Naive thymus-derived CD8-positive, alpha-beta T cell (primary cell): Measurements from ENCODE around the gene RESP18. TPM values are rescaled to one million over a fixed set of nuclear protein-coding genes. Genes with fewer than 3 reads are reported as not detected.

Experiments
- ATAC-seq, 2 donors: fragments of 150-1000 bp; cut with Tn5 transposase in 1 of 2; sonication (Bioruptor Pico), chemical (Tn5 transposase) in 1 of 2; 1 replicate in 1 of 2; 2 replicates in 1 of 2; pipeline ENCODE4 v1.10.0; 2021; ENCODE audit warnings: mild to moderate bottlenecking in 2 of 2, moderate library complexity in 2 of 2
- POLR2A ChIA-PET: fragments of 350-600 bp; sonication (Branson Sonifier 250); formaldehyde crosslinking; loops from one replicate; lab custom pipeline; 2021; ENCODE audit warnings: antibody characterized with exemption; lab: Charles Lee
- DNase-seq, 10 donors: peaks; one replicate each; pipeline versions ENCODE4 v3.0.0 to v3.0.0-alpha.2; 2020 to 2022
- H3K27ac Mint-ChIP-seq, 10 donors: one replicate each; pipeline ENCODE4 v1.8.0; 2020 to 2022; ENCODE audit warnings: mild to moderate bottlenecking in 10 of 10, mixed read lengths in 10 of 10, moderate library complexity in 4 of 10, inconsistent platforms in 1 of 10
- H3K27me3 Mint-ChIP-seq, 5 donors: one replicate each; pipeline ENCODE4 v1.8.0; 2021 to 2022; ENCODE audit warnings: mixed read lengths in 5 of 5
- H3K36me3 Mint-ChIP-seq, 3 donors: one replicate each; pipeline ENCODE4 v1.8.0; 2020 to 2022; ENCODE audit warnings: mixed read lengths in 3 of 3, mild to moderate bottlenecking in 2 of 3, inconsistent platforms in 1 of 3
- H3K4me1 Mint-ChIP-seq, 4 donors: one replicate each; pipeline ENCODE4 v1.8.0; 2021 to 2022; ENCODE audit warnings: mixed read lengths in 4 of 4
- H3K4me3 Mint-ChIP-seq, 10 donors: one replicate each; pipeline ENCODE4 v1.8.0; 2020 to 2022; ENCODE audit warnings: mild to moderate bottlenecking in 10 of 10, mixed read lengths in 10 of 10, moderate library complexity in 6 of 10, inconsistent platforms in 1 of 10
- H3K9me3 Mint-ChIP-seq, 9 donors: one replicate each; pipeline ENCODE4 v1.8.0; 2020 to 2022; ENCODE audit warnings: mixed read lengths in 9 of 9, mild to moderate bottlenecking in 3 of 9, inconsistent platforms in 1 of 9, moderate library complexity in 1 of 9
- polyA plus RNA-seq, 3 donors: library from polyadenylated mRNA; unstranded; fragments of 300-500 nt; fragmentation: Illumina TruSeq; gene quantifications; one replicate each; pipeline ENCODE4 v1.2.3, GENCODE V29; 2021
- total RNA-seq, 8 experiments: library from RNA in 2 of 8; stranded (reverse) in 2 of 8; gene quantifications; one replicate each; pipeline ENCODE4 v1.2.3 and lab custom pipeline; 2021 to 2026

The RESP18 gene
- total and polyA plus RNA-seq, 5 experiments from 2014 or later, result not detected

DNA sequence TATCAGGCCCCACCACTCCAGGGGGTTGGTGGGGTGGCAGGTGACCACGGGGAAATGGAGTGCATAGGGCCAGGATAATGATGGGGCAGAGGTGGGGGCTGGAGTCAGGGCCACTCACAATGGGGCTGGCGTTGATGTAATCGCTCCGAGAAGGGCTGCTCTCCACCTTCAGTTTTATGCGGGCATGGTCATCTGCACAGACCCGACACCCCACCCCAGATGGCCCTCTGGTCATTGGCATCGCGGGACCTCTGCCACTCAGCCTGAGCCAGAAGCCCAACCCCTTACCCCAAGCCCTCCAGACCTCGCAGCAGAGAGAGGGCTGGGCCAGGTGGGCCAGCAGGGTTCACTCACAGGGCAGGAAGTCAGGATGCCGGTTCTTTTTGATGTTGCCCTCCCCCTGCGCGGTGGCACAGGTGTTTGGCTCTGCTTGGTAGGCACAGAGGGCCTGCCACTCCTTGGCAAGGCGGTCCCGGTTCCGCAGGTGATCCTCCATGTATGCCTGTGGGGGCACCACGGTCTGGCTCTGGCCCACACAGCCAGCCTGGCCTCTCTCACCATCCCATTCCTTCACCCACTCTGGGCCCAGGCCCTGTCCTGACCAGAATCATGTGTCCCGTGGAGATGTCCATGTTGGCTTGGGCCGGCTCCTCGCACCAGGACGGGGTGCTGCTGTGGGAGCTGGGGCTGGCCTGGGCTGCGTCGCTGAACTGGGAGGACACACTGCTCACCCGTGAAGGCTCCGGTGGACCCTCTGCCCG lies 35.7 kb downstream of the RESP18 start:
- POLR2A ChIA-PET, result interaction anchor here (1.0 to 2.6 kb wide), 2 partner anchors 42 to 67 kb away, joined by 3 to 21 read pairs; partner anchors contain the start of genes ANKZF1 and ATG9A
- Mint-ChIP-seq H3K9me3 (no peaks in the 10 kb centered on the region), H3K27ac (peak overlapping the region in 6 of 10 donors; percentile 25 to 73 (median 56)), H3K4me3 (peak overlapping the region in 4 of 10 donors; percentile 22 to 45 (median 42)), H3K27me3 (peaks cover 0 to 12% (median 5%) of the 10 kb centered on the region in 5 donors), H3K36me3 (no peaks in the 10 kb centered on the region), H3K4me1 (peaks cover 13 to 44% (median 37%) of the 10 kb centered on the region in 4 donors)
- ATAC-seq (peak; percentile 22 to 67), DNase-seq (peak in 8 of 10 donors; percentile 30 to 74 (median 58))

DNA sequence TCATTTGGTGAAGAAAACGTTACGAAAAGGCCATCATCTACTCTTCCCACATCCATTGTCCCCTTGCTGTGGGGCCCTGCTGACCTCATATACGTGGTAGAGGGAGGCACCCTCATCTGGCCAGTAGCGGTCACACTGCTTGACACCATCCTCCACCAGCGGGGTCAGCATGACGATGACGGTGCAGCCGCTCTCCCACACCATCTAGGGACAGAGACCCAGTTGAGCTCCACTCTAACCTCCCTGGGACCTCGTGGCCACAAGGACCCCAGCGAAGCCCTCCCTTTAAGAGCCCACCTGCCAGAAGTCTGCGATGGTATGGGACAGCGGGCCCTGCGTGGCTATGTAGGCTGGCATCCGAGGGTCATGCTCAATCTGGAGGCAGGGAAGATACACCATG lies 36.4 kb downstream of the RESP18 start:
- POLR2A ChIA-PET, result interaction anchor here (1.7 to 2.6 kb wide), 4 partner anchors 42 to 137 kb away, joined by 7 to 21 read pairs (median 10); partner anchors contain the start of genes ANKZF1, ATG9A, CNPPD1 and TUBA4A
- H3K36me3 Mint-ChIP-seq, result no peaks in the 10 kb centered on the region

DNA sequence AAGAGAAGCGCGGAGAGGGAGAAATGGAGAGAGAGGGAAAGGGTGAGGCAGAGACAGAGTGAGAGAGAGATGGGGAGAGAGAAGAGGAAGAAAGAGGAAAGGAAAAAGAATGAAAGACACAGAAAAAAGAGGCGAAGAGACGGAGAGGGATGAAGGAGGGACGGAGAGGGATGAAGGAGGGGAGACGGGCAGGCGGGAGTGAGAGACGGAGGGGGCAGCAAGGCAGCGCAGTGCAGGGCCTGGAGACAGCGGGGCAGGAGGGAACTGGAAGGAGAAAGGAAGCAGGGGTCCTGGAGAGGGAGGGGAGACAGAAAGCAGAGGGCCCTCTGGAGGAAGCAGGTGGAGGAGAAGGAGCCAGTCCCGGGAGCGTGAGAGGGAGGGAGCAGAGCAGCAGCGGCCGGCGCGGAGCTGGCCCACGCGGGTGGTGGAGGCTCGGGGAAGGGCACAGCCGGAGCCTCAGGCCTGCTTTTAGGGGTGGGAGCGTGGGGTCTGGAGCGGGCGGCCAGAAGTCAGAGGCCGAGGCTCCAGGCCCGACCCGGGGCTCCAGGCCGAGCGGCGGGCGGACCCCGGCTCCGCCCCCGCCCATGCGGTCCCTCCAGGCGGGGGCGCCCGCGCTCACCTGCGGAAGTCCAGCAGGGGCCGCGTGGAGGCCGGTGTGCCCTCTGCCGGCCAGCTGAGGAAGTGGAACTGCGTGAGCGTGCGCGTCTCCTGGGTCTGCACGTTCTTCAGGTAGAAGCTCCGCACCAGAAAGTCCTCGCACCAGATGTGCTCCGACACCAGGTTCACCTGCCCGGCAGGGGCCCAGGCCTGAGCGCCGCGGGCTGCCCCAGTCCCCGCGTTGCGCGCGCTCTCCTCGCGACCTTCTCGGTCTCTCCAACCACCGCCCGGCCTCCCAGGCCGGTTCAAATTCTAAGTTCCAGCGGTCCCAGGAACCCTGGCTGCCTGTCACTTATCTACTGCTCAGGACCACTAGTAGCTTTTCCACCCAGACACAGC lies 37.9 kb downstream of the RESP18 start:
- no peaks in the 10 kb centered on the region for H3K36me3 Mint-ChIP-seq
- peak overlapping the region in 9 of 10 donors; percentile 32 to 93 (median 81) for H3K27ac Mint-ChIP-seq
- POLR2A ChIA-PET, result interaction anchor here (0.6 to 7.6 kb wide), 19 partner anchors 8 to 584 kb away, joined by 3 to 79 read pairs (median 5); partner anchors contain the start of genes ABCB6, ANKZF1, ATG9A and CNPPD1
- no peaks in the 10 kb centered on the region for H3K9me3 Mint-ChIP-seq
- ATAC-seq (peak; percentile 89 to 92), DNase-seq (peak; percentile 79 to 92 (median 90))
- peaks cover 0 to 3% (median 0%) of the 10 kb centered on the region in 5 donors for H3K27me3 Mint-ChIP-seq
- peaks cover 13 to 44% (median 37%) of the 10 kb centered on the region in 4 donors for H3K4me1 Mint-ChIP-seq
- H3K4me3 Mint-ChIP-seq, result peak overlapping the region; percentile 62 to 82 (median 76)

More for the DNA sequence above, 36.4 kb downstream of the RESP18 start:
- DNase-seq (no peak), ATAC-seq (no peak)
- Mint-ChIP-seq H3K4me1 (peaks cover 13 to 44% (median 37%) of the 10 kb centered on the region in 4 donors), H3K27me3 (peaks cover 0 to 5% (median 1%) of the 10 kb centered on the region in 5 donors), H3K9me3 (no peaks in the 10 kb centered on the region), H3K27ac (peak overlapping the region in 1 of 10 donors; percentile 93), H3K4me3 (peak overlapping the region in 2 of 10 donors; percentile 22 to 67)

DNA sequence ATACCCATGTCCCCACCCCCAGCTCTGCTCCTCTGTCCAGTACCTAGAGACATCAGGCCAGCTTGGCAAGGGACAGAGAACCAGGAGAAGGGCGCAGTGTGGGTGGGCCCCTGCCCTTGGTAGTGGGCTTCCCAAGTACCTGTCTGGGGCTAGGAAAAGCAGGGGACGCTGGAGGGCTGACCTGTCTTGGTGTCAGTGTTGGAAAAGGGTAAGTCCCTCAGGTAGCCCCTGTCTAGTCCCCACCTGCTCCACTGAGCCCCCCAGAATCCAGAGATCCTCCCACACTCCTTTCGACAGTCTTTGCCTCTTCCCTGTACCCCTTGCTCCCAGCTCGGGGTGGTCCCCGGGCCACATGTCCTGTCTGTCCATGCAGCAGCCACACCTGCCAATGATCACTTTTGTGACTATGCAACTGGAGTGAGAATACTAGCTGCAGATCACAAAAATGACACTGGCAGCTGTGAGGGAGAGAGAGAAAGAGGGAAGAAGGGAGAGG lies 38.8 kb downstream of the RESP18 start:
- DNase-seq (no peak), ATAC-seq (no peak)
- H3K9me3 Mint-ChIP-seq, result no peaks in the 10 kb centered on the region
- no peaks in the 10 kb centered on the region for H3K36me3 Mint-ChIP-seq
- no peaks in the 10 kb centered on the region for H3K27me3 Mint-ChIP-seq
- POLR2A ChIA-PET, result interaction anchor here (0.9 to 7.6 kb wide), 4 partner anchors 15 to 88 kb away, joined by 3 to 79 read pairs (median 14); partner anchors contain the start of genes DNAJB2, GLB1L, STK16 and TUBA4B
- peaks cover 13 to 44% (median 36%) of the 10 kb centered on the region in 4 donors for H3K4me1 Mint-ChIP-seq
- H3K4me3 Mint-ChIP-seq, result peak overlapping the region; percentile 13 to 82 (median 74)
- peak overlapping the region in 9 of 10 donors; percentile 32 to 93 (median 67) for H3K27ac Mint-ChIP-seq

DNA sequence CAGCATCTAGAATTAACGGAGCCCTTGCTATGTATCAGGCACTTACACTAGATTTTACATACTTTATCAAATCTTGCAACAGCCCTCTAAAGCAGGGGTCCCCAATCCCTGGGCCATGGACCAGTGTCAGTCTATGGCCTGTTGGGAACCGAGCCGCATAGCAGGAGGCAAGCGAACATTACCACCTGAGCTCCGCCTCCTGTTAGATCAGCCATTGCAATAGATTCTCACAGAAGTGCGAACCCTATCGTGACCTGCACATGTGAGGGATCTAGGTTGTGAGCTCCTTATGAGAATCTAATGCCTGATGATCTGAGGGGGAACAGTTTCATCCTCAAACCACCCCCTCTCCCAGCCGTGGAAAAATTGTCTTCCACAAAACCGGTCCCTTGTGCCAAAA lies 39.9 kb downstream of the RESP18 start:
- DNase-seq (no peak), ATAC-seq (no peak)
- Mint-ChIP-seq H3K4me3 (no peak overlapping the region), H3K36me3 (no peaks in the 10 kb centered on the region), H3K27ac (peak overlapping the region in 4 of 10 donors; percentile 33 to 86 (median 66)), H3K9me3 (no peaks in the 10 kb centered on the region), H3K27me3 (no peaks in the 10 kb centered on the region), H3K4me1 (peaks cover 9 to 36% (median 31%) of the 10 kb centered on the region in 4 donors)
- POLR2A ChIA-PET, result interaction anchor here (7.6 kb wide), 1 partner anchor 14 kb away, joined by 79 read pairs; the partner anchor contains the start of gene DNAJB2

DNA sequence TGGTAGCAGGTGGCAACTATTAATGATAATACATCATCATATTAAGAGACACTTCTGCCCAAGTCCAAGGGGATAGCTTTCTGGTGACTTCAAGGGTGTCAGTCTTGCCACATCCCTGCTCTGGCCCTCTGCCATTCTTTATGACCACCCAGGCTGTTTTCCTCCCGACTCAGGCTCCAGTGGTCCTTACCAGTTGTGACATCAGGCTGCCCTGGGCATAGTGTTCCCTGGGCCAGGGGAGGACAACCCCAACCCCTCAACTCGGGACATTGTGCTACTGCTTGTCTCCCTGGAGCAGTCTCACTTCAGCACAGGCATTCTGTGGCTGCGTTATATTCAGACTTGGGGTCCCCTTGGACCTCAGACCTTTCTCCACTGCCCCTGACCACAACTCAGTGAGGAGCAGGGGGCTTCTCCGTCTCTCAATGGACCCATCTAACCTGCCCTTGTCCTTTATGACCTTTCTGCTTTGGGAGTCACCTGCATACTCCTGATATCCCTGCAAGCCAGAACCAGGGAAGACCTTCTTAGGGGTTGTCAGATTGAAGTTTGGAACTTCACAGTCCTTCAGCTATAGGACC lies 40.5 kb downstream of the RESP18 start:
- Mint-ChIP-seq H3K9me3 (no peaks in the 10 kb centered on the region), H3K36me3 (no peaks in the 10 kb centered on the region), H3K27me3 (no peaks in the 10 kb centered on the region), H3K4me3 (no peak overlapping the region), H3K4me1 (peaks cover 7 to 30% (median 26%) of the 10 kb centered on the region in 4 donors), H3K27ac (peak overlapping the region in 2 of 10 donors; percentile 81 to 82)
- DNase-seq, result no peak
- POLR2A ChIA-PET, result interaction anchor here (0.7 to 7.6 kb wide), 2 partner anchors 13 to 90 kb away, joined by 3 to 79 read pairs; partner anchors contain the start of gene DNAJB2
- ATAC-seq, result no peak

DNA sequence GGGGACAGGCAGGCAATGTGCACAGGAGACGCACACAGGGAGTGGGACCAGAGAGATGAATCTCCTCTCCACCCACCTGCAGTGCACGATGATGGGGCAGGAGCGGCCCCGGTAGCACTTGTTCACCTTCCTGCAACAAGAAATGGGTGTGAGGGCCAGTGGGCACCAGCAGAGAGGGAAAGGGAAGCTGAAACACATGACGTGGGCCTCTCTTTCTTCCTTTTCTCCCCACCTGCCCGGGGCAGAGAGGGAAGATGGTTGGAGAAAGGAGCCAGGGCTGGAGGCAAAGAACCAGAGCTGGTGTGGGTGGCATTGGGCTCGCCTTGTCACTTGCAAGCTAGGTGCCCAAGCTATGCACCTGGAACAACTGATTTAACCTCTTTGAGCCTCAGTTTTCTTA lies 41.1 kb downstream of the RESP18 start:
- DNase-seq, result no peak
- H3K36me3 Mint-ChIP-seq, result no peaks in the 10 kb centered on the region
- H3K27me3 Mint-ChIP-seq, result no peaks in the 10 kb centered on the region
- H3K9me3 Mint-ChIP-seq, result no peaks in the 10 kb centered on the region
- no peak overlapping the region for H3K4me3 Mint-ChIP-seq
- H3K4me1 Mint-ChIP-seq, result peaks cover 6 to 27% (median 22%) of the 10 kb centered on the region in 4 donors
- H3K27ac Mint-ChIP-seq, result peak overlapping the region in 1 of 10 donors; percentile 29
- POLR2A ChIA-PET, result interaction anchor here (0.5 to 7.6 kb wide), 4 partner anchors 12 to 91 kb away, joined by 3 to 79 read pairs (median 4); partner anchors contain the start of gene DNAJB2
- ATAC-seq, result no peak

DNA sequence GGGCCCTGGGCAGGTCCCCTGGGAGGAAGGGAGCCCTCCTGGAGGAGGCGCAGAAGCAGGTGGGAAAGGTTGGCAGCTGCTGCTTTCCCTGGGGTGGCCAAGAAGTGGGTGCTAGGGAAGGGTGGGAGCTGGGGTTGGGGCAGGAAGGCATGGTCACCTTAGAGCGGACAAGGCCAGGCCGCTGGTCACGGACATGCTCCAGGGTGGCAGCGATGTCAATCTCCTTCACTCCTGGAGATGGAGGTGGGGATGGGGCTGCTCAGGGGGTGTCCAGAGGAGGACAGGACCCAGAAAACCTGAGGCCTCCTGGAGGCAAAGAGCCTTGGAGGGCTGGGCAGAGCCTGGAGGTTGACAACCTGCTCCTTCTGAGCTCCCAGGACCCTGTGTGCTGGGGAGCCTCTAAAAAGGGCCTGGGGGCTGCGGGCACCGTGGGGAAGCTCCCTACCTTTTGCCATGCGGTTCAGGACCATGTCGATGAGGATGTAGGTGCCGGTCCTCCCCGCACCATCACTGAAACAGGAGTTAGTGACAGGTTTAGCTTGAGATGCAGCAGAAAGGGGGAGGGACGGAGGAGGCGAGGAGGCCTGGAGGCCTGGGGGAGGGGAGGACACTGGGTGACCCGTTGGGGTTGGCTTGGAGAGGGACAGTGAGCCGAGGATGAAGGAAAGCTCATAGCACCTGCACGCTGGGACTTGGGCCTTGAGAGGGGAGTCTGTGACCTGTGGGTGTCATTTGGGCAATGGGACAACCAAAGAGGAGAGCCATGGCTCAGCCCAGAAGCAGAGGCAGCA lies 42.0 kb downstream of the RESP18 start:
- peaks cover 8 to 24% (median 19%) of the 10 kb centered on the region in 4 donors for H3K4me1 Mint-ChIP-seq
- H3K27ac Mint-ChIP-seq, result peak overlapping the region in 2 of 10 donors; percentile 34 to 55
- H3K36me3 Mint-ChIP-seq, result no peaks in the 10 kb centered on the region
- no peaks in the 10 kb centered on the region for H3K9me3 Mint-ChIP-seq
- DNase-seq (no peak), ATAC-seq (no peak)
- POLR2A ChIA-PET, result interaction anchor here (0.6 to 7.6 kb wide), 2 partner anchors 12 to 32 kb away, joined by 5 to 79 read pairs; partner anchors contain the start of gene DNAJB2
- H3K4me3 Mint-ChIP-seq, result no peak overlapping the region
- H3K27me3 Mint-ChIP-seq, result no peaks in the 10 kb centered on the region

DNA sequence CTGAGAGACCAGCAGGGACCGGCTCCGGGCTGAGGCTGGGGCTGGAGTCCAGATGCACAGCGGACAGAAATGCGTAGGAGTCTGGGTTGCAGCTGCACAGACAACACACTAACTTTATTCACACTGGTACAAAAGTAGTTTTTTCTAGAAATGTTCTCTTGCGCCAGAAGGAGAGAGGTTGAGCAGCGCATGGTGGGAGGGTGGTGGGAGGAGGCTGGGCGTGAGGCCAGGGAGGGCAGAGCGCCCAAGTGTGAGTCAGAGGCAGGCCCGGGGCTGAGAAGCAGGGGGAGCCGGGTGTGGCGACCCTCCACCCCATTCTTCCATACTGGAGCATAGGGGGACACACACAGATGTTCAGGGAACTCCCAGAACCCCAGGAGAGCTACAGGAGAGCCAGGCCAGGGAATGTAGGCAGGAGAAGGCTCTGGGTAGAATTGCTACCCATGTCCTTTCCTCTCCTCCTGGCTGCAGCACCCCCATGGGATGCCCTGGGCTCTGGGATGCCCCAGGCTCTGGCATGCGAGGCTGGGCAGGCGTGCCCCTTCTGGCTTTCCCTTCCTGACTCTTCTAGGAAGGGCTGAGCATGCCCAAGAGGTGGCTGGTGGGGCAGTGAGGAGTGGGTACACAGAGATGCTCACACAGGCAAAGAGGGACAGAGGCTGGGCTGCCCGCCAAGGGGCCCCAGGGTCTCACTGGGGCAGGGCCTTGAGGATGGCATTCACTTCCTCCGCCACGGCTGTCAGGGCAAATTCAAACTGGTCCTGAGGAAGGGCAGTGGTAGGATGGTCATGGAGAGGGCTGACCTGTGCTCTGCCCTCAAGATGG lies 42.8 kb downstream of the RESP18 start:
- Mint-ChIP-seq H3K27me3 (no peaks in the 10 kb centered on the region), H3K4me3 (no peak overlapping the region), H3K27ac (peak overlapping the region in 4 of 10 donors; percentile 13 to 56 (median 30)), H3K4me1 (peaks cover 8 to 21% (median 15%) of the 10 kb centered on the region in 4 donors), H3K36me3 (peaks cover 0 to 7% (median 0%) of the 10 kb centered on the region in 3 donors), H3K9me3 (no peaks in the 10 kb centered on the region)
- ATAC-seq (no peak), DNase-seq (no peak)
- POLR2A ChIA-PET, result interaction anchor here (0.7 to 7.6 kb wide), 2 partner anchors 11 to 618 kb away, joined by 3 to 79 read pairs; partner anchors contain the start of gene DNAJB2

DNA sequence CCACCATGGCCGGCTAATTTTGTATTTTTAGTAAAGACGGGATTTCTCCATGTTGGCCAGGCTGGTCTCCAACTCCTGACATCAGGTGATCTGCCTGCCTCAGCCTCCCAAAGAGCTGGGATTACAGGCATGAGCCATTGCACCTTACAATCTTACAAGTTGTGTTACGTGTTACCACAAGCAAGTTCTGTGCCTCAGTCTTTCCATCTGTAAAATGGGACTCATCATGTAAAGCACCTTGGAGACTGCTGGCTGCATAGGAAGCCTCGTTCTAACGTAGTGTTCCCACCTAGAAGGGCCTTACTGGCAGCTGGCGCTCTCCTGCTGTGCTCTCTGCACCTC lies 43.4 kb downstream of the RESP18 start:
- Mint-ChIP-seq H3K27me3 (no peaks in the 10 kb centered on the region), H3K4me1 (peaks cover 5 to 16% (median 11%) of the 10 kb centered on the region in 4 donors), H3K36me3 (peaks cover 0 to 11% (median 0%) of the 10 kb centered on the region in 3 donors), H3K4me3 (no peak overlapping the region), H3K9me3 (no peaks in the 10 kb centered on the region), H3K27ac (peak overlapping the region in 2 of 10 donors; percentile 34 to 56)
- DNase-seq (no peak), ATAC-seq (no peak)
- POLR2A ChIA-PET, result interaction anchor here (0.7 to 7.6 kb wide), 2 partner anchors 10 to 618 kb away, joined by 3 to 79 read pairs; partner anchors contain the start of gene DNAJB2
